Endothelial cell of umbilical vein (primary cell): Measurements from ENCODE around the gene SPATA45.

Experiments
- POLR2A ChIP-seq: IDR thresholded peaks from 2 replicates; pipeline ENCODE4 v1.6.1; 2012; ENCODE audit warnings: low read depth, mild to moderate bottlenecking, control low read depth, low read length
- POLR2AphosphoS5 ChIP-seq: IDR thresholded peaks from 2 replicates; pipeline ENCODE4 v1.6.1; 2012; ENCODE audit warnings: low read depth, mild to moderate bottlenecking, control low read depth, low read length, moderate library complexity; ENCODE audit not compliant: insufficient read depth
- TF ChIP-seq, protein P1 (sequence below), 2 donors: IDR thresholded peaks; 1 replicate in 1 of 2; 2 replicates in 1 of 2; pipeline ENCODE4 v1.5.1; 2011; ENCODE audit warnings: low read length in 2 of 2, mild to moderate bottlenecking in 2 of 2, moderate library complexity in 2 of 2, control low read depth in 1 of 2, inconsistent platforms in 1 of 2, low read depth in 1 of 2; ENCODE audit not compliant: insufficient read depth in 1 of 2; ENCODE audit errors: extremely low read depth in 1 of 2

DNA sequence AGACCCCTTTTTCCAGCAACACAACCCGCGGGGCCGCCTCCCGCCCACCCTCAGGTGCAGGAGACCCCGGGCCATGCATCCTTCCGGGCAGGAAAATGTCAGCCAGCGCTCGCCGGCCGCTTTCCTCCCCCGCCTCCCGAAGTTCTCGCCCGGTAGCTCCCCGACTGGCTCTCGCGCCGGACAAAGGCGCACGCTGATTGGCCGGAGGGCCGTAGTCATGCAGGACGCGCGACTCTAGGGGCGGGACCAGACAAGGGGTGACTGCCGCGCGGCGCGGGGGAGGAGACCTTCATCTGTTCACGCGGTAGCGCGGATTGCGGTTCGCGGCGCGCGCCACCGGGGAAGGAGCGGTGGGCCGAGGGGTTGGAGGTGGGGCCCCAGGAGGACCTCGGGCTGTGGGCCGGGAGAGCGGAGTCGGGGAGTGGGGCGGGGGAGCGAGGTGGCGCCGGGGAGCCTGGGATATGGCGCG lies 10.6 kb upstream of the SPATA45 start, which contains the start of gene FLVCR1:
- TF ChIP-seq, protein P1, sequence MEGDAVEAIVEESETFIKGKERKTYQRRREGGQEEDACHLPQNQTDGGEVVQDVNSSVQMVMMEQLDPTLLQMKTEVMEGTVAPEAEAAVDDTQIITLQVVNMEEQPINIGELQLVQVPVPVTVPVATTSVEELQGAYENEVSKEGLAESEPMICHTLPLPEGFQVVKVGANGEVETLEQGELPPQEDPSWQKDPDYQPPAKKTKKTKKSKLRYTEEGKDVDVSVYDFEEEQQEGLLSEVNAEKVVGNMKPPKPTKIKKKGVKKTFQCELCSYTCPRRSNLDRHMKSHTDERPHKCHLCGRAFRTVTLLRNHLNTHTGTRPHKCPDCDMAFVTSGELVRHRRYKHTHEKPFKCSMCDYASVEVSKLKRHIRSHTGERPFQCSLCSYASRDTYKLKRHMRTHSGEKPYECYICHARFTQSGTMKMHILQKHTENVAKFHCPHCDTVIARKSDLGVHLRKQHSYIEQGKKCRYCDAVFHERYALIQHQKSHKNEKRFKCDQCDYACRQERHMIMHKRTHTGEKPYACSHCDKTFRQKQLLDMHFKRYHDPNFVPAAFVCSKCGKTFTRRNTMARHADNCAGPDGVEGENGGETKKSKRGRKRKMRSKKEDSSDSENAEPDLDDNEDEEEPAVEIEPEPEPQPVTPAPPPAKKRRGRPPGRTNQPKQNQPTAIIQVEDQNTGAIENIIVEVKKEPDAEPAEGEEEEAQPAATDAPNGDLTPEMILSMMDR (IDR thresholded peaks at IDR 0.05; ENCODE audit: extremely low read depth in 1 of 2, insufficient read depth in 1 of 2, low read depth in 1 of 2, low read length in 2 of 2), result no peak
- peak; percentile 57 for TF ChIP-seq POLR2A
- TF ChIP-seq POLR2AphosphoS5, result no peak
